ENCODE data around the gene PCDH7. TPM values are rescaled to one million over a fixed set of nuclear protein-coding genes. Genes with fewer than 3 reads are reported as not detected.

PCDH7 gene
- total RNA-seq: 1 to 10 TPM; 2.4 to 2.8 TPM
- polyA plus RNA-seq (ENCODE audit: insufficient read depth, low read depth, low replicate concordance): 2.9 TPM
- long read RNA-seq, donor 1, full-length matches to known transcripts: 8 of 8 reads
- long read RNA-seq, donor 1, partial matches to known transcripts: 0 of 8 reads
- long read RNA-seq, donor 1, other reads (novel, unspliced or antisense): 0 of 8 reads
- long read RNA-seq, donor 2, full-length matches to known transcripts: 4 of 4 reads
- long read RNA-seq, donor 2, partial matches to known transcripts: 0 of 4 reads
- long read RNA-seq, donor 2, other reads (novel, unspliced or antisense): 0 of 4 reads

GRCh38 chr4:30720021-30720660, at the start of gene PCDH7:
PCDH7 (plus strand) TSS chr4:30720369; CDS start chr4:30721423, 1,054 bp downstream.
- Histone ChIP-seq H3K4me1 (peaks cover 23% of the 10 kb centered on the region), H3K27me3 (peaks cover 3% of the 10 kb centered on the region), H3K27ac (no peak within 1 kb of the TSS), H3K9me3 (no peaks in the 10 kb centered on the region), H3K36me3 (ENCODE audit: low read depth, missing control alignments) (no peaks in the 10 kb centered on the region), H3K4me3 (peak within 1 kb of the TSS; percentile 41 to 49)
- DNase-seq: no peak
- TF ChIP-seq CTCF (IDR thresholded peaks at IDR 0.05) (no peak), POLR2A (IDR thresholded peaks at IDR 0.05) (no peak)
- intact Hi-C loops (cut with DNase I; ENCODE audit: low total_unique reads): no loop called here
- WGBS, 2 donors: 0 to 1% methylated on average over 31 to 43 of the region's 44 CpGs

- H3K4me1 ChIP-seq: no peaks in the 10 kb centered on the region
- TF ChIP-seq POLR2A (IDR thresholded peaks at IDR 0.05) (no peak), CTCF (IDR thresholded peaks at IDR 0.05) (no peak)
- no peak for DNase-seq
- WGBS, 2 donors: 88 to 91% methylated on average over 3 of the region's 3 CpGs
- no peak overlapping the region for H3K4me3 ChIP-seq
- intact Hi-C loops (cut with DNase I; ENCODE audit: low total_unique reads): no loop called here
- no peaks in the 10 kb centered on the region for H3K27me3 ChIP-seq
- no peaks in the 10 kb centered on the region for H3K36me3 ChIP-seq (ENCODE audit: low read depth, missing control alignments)
- H3K27ac ChIP-seq: no peak overlapping the region
- H3K9me3 ChIP-seq: no peaks in the 10 kb centered on the region
Observed at GRCh38 chr4:30671926-30672448, 48.2 kb upstream of the PCDH7 start.

GRCh38 chr4:30696191-30696590, 24.0 kb upstream of the PCDH7 start:
- no peak overlapping the region for H3K27ac ChIP-seq
- H3K4me3 ChIP-seq: no peak overlapping the region
- intact Hi-C loops (cut with DNase I; ENCODE audit: low total_unique reads): no loop called here
- no peaks in the 10 kb centered on the region for H3K9me3 ChIP-seq
- DNase-seq: no peak
- H3K4me1 ChIP-seq: no peaks in the 10 kb centered on the region
- no peaks in the 10 kb centered on the region for H3K27me3 ChIP-seq
- H3K36me3 ChIP-seq (ENCODE audit: low read depth, missing control alignments): no peaks in the 10 kb centered on the region
- TF ChIP-seq CTCF (IDR thresholded peaks at IDR 0.05) (no peak), POLR2A (IDR thresholded peaks at IDR 0.05) (no peak)

- no peaks in the 10 kb centered on the region for H3K9me3 ChIP-seq
- H3K27ac ChIP-seq: no peak overlapping the region
- intact Hi-C loops (cut with DNase I; ENCODE audit: low total_unique reads): no loop called here
- TF ChIP-seq CTCF (IDR thresholded peaks at IDR 0.05) (peak in 2 of 3 experiments; percentile 43 to 68), POLR2A (IDR thresholded peaks at IDR 0.05) (no peak)
- no peak overlapping the region for H3K4me3 ChIP-seq
- H3K36me3 ChIP-seq (ENCODE audit: low read depth, missing control alignments): no peaks in the 10 kb centered on the region
- DNase-seq: peak; percentile 64
- 50 to 62% methylated on average over 6 of the region's 6 CpGs for WGBS, 2 donors
- peaks cover 19% of the 10 kb centered on the region for H3K4me1 ChIP-seq
- no peaks in the 10 kb centered on the region for H3K27me3 ChIP-seq
Observed at GRCh38 chr4:30714408-30715031, 5.6 kb upstream of the PCDH7 start.
